ENCODE data around the gene SMIM35.

DNA sequence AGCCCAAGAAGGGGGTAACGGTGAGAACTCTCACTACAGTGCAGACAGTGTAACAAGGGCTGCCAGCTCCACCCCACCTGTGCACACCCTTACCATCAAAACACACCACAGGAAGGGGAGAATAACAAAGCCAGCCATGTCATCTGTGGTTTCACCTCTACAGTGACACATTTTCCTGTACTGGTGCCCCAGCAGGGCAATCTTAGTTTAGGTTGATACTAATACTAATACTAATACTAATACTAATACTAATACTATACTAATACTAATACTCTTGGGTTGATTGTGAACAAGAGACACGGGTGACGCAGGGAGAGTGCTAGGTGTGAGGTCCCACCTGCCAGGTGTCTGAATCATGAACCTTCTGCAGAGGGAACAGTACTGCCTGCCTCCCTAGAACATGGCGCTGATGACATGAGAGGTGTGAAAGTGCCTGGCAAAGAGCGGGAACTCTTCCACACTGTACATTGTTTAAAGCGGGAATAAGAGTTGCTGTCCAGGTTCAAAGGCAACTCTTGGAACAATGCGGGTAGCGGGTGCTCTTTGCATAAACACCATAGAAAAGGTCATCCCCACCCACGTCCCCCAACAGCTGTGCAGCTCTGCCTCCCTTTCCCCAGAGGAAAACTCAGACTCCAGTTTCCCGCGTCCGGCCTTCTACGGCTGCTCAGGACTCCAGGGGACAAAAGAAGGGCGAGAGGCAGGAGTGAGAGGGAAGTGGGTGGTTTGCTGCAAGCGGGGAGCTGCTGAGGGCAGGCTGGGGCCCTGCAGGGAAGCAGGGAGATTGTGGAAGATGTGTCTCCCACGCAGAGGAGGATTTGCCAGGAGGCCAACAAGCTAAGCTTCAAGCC lies 34.9 kb downstream of the SMIM35 start:
- TF ChIP-seq POLR2A (IDR thresholded peaks at IDR 0.05; ENCODE audit: low read depth, low read length): no peak
- TF ChIP-seq, protein P1, sequence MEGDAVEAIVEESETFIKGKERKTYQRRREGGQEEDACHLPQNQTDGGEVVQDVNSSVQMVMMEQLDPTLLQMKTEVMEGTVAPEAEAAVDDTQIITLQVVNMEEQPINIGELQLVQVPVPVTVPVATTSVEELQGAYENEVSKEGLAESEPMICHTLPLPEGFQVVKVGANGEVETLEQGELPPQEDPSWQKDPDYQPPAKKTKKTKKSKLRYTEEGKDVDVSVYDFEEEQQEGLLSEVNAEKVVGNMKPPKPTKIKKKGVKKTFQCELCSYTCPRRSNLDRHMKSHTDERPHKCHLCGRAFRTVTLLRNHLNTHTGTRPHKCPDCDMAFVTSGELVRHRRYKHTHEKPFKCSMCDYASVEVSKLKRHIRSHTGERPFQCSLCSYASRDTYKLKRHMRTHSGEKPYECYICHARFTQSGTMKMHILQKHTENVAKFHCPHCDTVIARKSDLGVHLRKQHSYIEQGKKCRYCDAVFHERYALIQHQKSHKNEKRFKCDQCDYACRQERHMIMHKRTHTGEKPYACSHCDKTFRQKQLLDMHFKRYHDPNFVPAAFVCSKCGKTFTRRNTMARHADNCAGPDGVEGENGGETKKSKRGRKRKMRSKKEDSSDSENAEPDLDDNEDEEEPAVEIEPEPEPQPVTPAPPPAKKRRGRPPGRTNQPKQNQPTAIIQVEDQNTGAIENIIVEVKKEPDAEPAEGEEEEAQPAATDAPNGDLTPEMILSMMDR (conservative IDR thresholded peaks at IDR 0.05; ENCODE audit: low read depth, low read length): no peak
- TF ChIP-seq RFX5 (IDR thresholded peaks at IDR 0.05; ENCODE audit: low read depth, low read length): no peak
- TF ChIP-seq RAD21 (IDR thresholded peaks at IDR 0.05; ENCODE audit: low read length): no peak
- TF ChIP-seq, protein P2, sequence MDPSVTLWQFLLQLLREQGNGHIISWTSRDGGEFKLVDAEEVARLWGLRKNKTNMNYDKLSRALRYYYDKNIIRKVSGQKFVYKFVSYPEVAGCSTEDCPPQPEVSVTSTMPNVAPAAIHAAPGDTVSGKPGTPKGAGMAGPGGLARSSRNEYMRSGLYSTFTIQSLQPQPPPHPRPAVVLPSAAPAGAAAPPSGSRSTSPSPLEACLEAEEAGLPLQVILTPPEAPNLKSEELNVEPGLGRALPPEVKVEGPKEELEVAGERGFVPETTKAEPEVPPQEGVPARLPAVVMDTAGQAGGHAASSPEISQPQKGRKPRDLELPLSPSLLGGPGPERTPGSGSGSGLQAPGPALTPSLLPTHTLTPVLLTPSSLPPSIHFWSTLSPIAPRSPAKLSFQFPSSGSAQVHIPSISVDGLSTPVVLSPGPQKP (IDR thresholded peaks at IDR 0.05; ENCODE audit: borderline replicate concordance, low read depth, low read length): no peak
- TF ChIP-seq RCOR1 (IDR thresholded peaks at IDR 0.05; ENCODE audit: insufficient replicate concordance, low read length): no peak
- no peak for TF ChIP-seq BHLHE40 (IDR thresholded peaks at IDR 0.05; ENCODE audit: low read depth, low read length)
- TF ChIP-seq, protein P3, sequence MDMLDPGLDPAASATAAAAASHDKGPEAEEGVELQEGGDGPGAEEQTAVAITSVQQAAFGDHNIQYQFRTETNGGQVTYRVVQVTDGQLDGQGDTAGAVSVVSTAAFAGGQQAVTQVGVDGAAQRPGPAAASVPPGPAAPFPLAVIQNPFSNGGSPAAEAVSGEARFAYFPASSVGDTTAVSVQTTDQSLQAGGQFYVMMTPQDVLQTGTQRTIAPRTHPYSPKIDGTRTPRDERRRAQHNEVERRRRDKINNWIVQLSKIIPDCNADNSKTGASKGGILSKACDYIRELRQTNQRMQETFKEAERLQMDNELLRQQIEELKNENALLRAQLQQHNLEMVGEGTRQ (IDR thresholded peaks at IDR 0.05; ENCODE audit: low read depth, low read length): no peak
- TF ChIP-seq FOS (IDR thresholded peaks at IDR 0.05; ENCODE audit: low read depth, low read length): no peak
- TF ChIP-seq CEBPB (IDR thresholded peaks at IDR 0.05; ENCODE audit: low read depth, low read length): no peak
